Mucosa of stomach (tissue), 1 donor: ENCODE results near the gene LRRC8D.

Experiments used
- H3K27me3 ChIP-seq: one replicate; pipeline ENCODE4 v1.7.0; 2013; ENCODE audit warnings: mild to moderate bottlenecking, low read length; ENCODE audit not compliant: control insufficient read depth, insufficient read depth
- H3K36me3 ChIP-seq: one replicate; pipeline ENCODE4 v1.7.0; 2013; ENCODE audit warnings: low read length; ENCODE audit not compliant: control insufficient read depth, insufficient read depth
- H3K4me1 ChIP-seq: one replicate; pipeline ENCODE4 v1.7.0; 2013; ENCODE audit warnings: mild to moderate bottlenecking, low read length; ENCODE audit not compliant: control insufficient read depth, insufficient read depth
- H3K4me3 ChIP-seq: one replicate; pipeline ENCODE4 v1.7.0; 2013; ENCODE audit warnings: low read length
- H3K9ac ChIP-seq: one replicate; pipeline ENCODE4 v1.7.0; 2013; ENCODE audit warnings: mild to moderate bottlenecking, low read length, moderate library complexity
- H3K9me3 ChIP-seq: one replicate; pipeline ENCODE4 v1.7.0; 2013; ENCODE audit warnings: mild to moderate bottlenecking, low read length, moderate library complexity; ENCODE audit not compliant: control insufficient read depth
- donor health status: Pancreatic carcinoma.

The LRRC8D gene

DNA sequence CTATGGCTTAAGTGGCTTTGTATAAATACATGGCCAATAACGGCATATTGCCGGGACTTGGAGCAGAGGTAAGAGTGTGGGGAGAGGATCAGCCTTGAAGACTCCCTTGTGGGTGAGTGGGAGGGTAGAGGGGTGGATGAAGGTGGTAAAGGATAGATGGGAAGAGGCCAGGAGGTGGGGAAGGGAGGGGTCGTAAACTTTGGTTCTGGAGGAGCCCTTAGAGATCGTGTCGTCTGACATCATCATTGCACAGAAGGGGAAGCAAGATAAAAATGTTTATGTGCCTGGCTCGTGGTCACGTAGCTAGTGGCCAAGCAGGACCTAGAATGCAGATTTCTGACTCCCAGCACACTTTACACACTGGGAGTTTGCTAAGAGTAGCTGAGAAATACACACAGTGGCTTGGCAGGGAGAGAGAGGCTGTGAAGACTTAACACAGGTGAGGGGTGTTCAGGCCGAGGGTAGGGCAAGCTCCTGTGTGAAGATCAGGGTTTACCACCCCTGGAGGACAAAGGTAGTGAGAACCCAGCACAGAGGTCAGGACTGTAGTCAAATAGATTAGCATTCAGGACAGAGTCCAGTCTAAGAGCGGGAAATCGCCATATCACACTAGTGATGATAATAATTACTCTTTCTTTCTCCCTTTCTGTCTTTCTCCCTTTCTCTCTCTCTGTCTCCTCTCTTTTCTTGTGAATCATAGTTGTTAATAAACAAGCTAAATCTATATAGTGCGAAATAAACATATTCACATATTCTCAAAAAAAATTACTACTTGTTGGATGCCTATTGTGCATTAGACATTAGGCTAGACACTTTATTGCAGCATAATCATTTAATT is 75.5 kb downstream of the LRRC8D start:
- H3K27me3 ChIP-seq, result no peaks in the 10 kb centered on the region

DNA sequence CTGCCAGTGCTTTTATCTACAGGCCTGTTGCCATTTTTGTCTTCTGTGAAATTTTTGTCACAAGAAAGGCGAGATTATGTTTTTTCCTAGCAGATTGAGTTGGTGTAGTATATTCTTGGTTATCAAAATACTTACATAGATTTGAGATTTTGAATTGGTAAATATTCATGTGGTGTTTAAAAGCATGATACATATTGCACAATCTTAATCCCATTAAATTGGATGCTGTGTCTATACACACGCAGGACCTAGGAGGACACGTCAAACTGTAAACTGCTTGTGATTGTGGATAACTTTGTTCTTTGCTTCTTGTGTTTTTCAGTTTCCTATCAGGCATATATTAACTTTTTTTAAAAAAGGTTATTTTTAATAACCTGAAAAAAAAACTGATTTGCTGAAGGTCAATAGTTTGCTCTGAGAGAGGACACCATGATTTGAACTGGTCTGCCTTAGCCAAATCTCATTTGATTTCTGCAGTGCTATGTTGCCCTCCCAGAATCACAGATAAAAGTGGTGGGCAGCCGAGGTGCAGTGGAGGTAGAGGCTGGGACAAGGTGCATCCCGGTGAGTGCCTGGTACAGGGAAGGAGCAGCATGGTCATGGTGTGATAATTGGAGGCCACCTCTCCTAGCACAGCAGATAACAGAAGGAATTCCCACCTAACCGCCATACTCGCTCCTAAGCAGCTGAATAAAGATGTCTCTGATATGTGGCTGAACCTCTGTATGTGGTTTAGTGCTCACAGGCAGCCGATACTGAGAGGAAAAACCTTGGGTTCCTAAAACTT is 76.7 kb downstream of the LRRC8D start:
- H3K9ac ChIP-seq, result no peak overlapping the region
- H3K36me3 ChIP-seq, result no peaks in the 10 kb centered on the region
- no peak overlapping the region for H3K4me3 ChIP-seq
- peaks cover 6% of the 10 kb centered on the region for H3K4me1 ChIP-seq
- no peaks in the 10 kb centered on the region for H3K27me3 ChIP-seq
- no peaks in the 10 kb centered on the region for H3K9me3 ChIP-seq

More for the DNA sequence above, 75.5 kb downstream of the LRRC8D start:
- Histone ChIP-seq H3K4me3 (no peak overlapping the region), H3K9ac (no peak overlapping the region), H3K9me3 (no peaks in the 10 kb centered on the region), H3K4me1 (peaks cover 6% of the 10 kb centered on the region), H3K36me3 (no peaks in the 10 kb centered on the region)

DNA sequence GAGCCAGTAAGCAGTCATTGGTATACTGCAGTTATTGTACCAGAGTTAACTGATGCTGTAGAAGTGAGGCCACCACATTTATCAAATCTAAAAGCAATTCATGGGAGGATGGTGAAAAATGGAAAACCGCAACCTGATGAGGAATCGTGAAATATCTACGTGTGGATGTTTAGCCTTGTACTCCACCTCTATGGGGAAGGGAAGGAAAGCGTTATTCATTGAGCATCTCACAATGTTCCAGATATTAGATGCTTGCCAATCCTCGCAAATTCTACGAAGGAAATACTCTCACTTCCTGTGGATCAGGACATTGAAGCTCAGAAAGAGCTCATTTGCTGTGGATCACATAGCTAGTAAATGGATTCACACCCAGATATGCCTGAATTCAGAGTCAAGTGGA is 77.3 kb downstream of the LRRC8D start:
- H3K36me3 ChIP-seq, result no peaks in the 10 kb centered on the region
- no peaks in the 10 kb centered on the region for H3K27me3 ChIP-seq
- no peak overlapping the region for H3K9ac ChIP-seq
- H3K4me3 ChIP-seq, result no peak overlapping the region
- H3K9me3 ChIP-seq, result no peaks in the 10 kb centered on the region
- peaks cover 6% of the 10 kb centered on the region for H3K4me1 ChIP-seq

DNA sequence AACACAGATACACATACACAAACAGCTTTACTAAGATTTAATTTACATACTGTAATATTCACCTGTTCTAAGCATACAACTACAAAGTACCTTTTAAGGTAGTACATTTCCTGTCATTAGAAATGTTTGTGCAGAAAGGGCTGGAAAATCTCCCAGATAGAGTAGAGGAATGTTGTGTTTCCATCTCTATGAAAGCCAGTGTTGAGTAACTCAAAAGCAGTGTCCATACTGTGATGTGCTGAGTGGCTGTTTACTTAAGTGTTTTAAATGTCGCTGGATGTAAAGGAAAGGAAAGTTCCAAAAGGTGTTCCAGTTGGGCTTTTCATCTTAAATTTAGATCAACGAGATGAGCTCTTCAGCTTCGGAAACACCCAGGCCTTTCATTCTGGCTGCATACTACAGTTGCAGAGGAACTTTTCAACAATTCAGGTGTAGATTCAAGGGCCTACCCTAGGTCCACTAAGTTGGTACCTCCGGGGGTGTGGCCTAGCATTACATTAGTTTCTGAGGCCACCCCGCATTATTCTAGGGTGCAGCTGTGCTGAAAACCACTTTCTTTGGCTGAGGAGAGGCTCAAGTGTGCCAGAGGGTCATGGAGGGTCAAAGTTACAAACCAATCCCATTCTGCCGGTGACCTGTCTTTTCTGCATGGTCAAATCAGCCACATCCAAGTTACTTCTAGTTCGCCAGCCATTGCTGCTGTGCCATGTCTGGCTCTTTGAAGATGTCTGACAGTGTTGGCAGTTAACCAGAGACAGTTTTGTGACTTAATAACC is 78.1 kb downstream of the LRRC8D start:
- Histone ChIP-seq H3K9ac (no peak overlapping the region), H3K9me3 (no peaks in the 10 kb centered on the region), H3K27me3 (no peaks in the 10 kb centered on the region), H3K4me1 (peaks cover 6% of the 10 kb centered on the region), H3K36me3 (no peaks in the 10 kb centered on the region), H3K4me3 (no peak overlapping the region)

DNA sequence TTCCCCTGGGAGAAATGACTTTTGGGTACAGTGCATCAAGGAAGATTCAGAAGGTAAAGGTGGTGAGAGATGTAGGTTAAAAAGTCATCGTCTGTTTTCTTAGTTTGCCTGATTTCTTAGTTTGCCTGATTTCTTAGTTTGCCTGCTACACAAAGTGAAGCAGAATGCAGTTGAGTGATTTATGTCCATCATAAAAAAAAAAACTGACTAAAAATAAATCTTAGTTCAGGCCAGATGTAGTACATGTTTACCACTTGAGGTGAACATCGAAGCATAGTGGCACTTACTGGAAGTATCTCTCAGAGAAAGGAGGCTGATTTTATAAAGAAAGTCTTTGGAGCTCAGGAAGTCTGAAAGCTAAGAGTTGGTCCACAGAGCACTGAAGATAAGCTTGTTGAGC is 79.5 kb downstream of the LRRC8D start:
- H3K4me3 ChIP-seq, result no peak overlapping the region
- no peaks in the 10 kb centered on the region for H3K36me3 ChIP-seq
- no peaks in the 10 kb centered on the region for H3K27me3 ChIP-seq
- no peaks in the 10 kb centered on the region for H3K9me3 ChIP-seq
- H3K9ac ChIP-seq, result no peak overlapping the region
- H3K4me1 ChIP-seq, result peaks cover 6% of the 10 kb centered on the region

DNA sequence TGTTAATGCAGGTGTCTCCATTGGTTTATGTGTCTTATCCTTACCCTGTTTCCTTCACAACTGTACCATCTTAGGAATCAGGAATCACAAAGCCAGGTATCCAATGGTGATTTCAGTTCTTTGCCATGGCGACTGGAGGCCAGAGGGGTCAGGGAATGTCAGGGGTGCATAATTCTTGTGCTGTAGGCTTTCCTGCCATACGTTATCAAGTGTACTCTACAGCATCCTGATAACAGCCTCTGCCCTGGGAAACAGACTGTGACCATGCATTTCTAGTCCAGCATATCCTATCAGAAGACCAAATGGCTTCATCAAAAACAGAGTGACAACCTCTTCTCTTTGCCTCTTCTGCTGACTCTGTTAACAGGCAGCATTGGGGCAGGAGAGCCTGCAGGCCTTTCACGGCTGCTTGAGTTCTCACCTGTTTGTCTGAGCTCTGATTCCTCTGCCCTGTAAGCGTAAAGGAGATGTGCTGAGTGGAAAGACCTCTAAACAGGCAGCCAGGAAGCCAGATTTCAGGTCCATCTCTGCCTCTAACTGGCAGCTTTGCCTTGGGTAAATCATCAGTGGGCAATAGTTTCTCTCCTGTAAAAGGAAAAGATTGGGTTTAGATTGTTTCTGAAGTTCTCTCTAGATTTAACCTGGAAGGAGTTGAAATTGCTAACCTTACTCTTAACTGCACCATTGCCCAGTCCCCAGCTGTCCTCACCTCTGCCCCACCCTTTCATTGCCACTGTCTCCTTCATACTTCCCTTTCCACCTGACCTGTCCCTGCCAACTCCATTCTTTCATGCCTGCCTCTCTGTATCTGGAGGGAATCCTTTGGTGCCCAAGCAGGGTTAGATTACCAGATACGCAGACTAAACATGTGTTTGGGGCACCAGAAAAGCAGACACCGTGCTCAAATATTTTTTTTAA is 80.2 kb downstream of the LRRC8D start:
- Histone ChIP-seq H3K4me3 (no peak overlapping the region), H3K27me3 (no peaks in the 10 kb centered on the region), H3K9ac (no peak overlapping the region), H3K9me3 (no peaks in the 10 kb centered on the region), H3K36me3 (no peaks in the 10 kb centered on the region), H3K4me1 (peaks cover 4% of the 10 kb centered on the region)

DNA sequence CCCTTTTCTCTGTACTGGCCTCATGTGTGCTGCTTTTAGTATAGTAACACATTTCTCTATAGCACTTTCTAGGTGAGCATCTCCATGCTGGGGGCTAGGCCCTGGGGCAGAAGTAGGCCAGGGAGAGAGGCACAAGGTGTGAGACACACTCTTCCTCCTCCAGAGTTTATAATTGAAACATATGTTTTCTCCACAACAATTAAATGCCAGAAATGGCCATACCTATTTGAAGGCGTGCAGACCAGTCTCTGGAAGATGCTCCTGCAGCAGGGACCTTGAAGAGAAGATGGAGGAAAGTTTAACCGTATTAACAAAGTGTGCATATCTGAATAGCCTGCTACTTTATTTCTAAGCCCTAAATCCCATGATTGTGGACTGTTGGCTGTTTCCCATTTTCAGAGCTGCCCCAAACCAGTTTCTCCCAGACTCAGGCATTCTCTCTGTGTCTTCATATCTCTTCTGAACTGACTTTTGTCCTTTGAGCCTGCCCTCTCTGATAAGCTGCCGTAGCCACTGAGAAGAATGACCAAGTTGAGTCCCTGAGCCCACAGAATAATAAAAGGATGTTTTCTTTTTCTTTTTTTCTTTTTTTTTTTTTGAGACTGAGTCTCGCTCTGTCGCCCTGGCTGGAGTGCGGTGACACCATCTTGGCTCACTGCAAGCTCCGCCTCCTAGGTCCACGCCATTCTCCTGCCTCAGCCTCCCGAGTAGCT is 81.3 kb downstream of the LRRC8D start:
- Histone ChIP-seq H3K4me3 (no peak overlapping the region), H3K9ac (no peak overlapping the region)

DNA sequence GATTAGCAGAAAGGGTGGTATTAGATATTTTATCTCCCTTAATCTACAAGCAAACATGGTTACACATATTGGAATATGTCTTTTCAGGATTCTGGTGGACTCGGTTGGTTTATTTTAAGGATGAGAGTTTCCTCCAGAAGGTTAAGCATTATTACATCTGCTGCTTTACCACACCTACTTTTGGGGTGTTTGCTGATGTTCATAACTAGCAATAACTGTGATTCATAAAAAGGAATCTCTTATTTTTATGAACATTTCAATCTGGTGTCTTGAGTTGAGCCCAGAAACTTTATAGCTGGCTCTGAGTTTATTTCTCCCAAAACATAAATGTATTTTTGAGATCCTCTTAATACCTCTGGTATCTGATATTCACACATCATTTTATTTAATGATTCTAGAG is 82.7 kb downstream of the LRRC8D start:
- Histone ChIP-seq H3K36me3 (no peaks in the 10 kb centered on the region), H3K9me3 (no peaks in the 10 kb centered on the region), H3K4me1 (peaks cover 11% of the 10 kb centered on the region), H3K4me3 (no peak overlapping the region), H3K27me3 (no peaks in the 10 kb centered on the region), H3K9ac (no peak overlapping the region)

More for the DNA sequence above, 81.3 kb downstream of the LRRC8D start:
- Histone ChIP-seq H3K4me1 (peaks cover 11% of the 10 kb centered on the region), H3K27me3 (no peaks in the 10 kb centered on the region), H3K9me3 (no peaks in the 10 kb centered on the region), H3K36me3 (no peaks in the 10 kb centered on the region)

DNA sequence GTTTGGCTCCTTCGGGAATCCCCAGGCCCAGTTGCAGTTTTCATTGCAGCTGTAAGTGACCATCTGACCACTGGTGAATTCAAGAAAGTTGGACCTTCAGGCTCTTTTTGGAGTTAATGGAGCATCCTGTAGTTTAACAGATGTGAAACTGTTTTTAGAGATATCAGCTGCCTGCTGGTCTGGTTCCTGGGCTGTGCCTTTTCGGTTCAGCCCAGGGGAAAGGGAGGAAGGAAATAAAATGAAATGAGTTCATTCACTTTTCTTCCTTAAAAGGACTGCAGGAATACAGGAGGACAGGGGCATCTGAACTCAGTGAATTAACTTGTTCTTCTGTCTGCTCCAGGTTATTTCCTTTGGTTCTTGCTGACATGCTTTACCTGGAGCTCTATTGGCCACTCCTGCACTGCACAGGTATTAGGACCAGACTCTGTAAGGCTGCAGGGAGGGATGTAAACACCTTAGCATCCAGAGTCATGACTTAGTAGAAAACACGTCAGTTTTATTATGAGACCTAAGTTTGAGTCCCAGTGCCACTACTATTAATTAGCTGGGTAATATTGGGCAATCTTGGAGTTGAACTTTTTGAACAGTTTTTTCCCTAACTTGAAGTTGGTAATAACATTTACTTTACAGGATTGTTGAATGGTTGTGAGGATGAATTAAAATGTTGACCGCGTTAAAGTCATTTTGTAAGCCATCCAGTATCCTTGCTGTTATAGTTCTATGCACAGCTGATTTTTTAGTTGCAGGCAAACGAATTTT is 83.6 kb downstream of the LRRC8D start:
- no peaks in the 10 kb centered on the region for H3K9me3 ChIP-seq
- peaks cover 11% of the 10 kb centered on the region for H3K4me1 ChIP-seq
- no peaks in the 10 kb centered on the region for H3K36me3 ChIP-seq
- H3K9ac ChIP-seq, result no peak overlapping the region
- H3K27me3 ChIP-seq, result no peaks in the 10 kb centered on the region
- H3K4me3 ChIP-seq, result no peak overlapping the region

DNA sequence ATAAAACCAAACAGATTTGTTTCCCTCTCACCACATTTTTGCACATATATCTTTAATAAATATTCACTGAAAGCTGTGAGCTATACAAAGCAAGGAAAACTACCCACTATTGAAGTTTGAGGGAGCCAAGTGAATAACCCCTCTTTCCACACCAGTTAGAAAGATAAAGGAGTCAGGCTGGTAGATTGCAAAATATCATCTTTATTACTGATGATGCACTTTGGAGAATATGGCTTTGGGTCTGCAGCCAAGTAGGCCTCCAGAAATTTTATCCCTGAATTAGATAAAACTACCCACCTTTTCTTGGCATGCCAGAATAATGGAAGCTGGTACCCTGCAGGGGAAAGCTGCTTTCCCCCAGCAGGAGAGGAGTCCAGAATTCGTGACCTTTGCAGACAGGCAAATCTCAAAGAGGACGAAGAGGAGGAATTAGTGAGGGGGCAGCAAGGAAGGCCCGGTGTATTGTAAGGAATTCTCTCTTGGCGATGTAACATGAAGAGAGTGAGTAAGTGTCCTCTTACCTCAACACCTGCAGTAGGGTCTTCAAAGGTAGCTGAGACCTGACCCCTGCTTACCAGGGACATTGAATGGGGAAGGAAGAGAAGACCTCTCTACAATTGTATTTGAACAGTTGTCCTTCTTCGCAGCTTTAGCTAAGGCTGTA is 84.7 kb downstream of the LRRC8D start:
- H3K27me3 ChIP-seq, result no peaks in the 10 kb centered on the region
- H3K4me1 ChIP-seq, result peaks cover 11% of the 10 kb centered on the region
- no peak overlapping the region for H3K4me3 ChIP-seq
- no peaks in the 10 kb centered on the region for H3K36me3 ChIP-seq
- no peak overlapping the region for H3K9ac ChIP-seq
- H3K9me3 ChIP-seq, result no peaks in the 10 kb centered on the region
